Gastroesophageal sphincter (tissue), 3 donors: ENCODE results near the gene LCTL.

ENCODE experiments used
- POLR2A ChIP-seq, 2 donors: fragments of 450-650 bp; IDR thresholded peaks; one replicate each; pipeline ENCODE4 v1.6.1; 2017; ENCODE audit warnings: antibody characterized with exemption in 2 of 2, mild to moderate bottlenecking in 2 of 2, moderate library complexity in 1 of 2
- TF ChIP-seq, protein P1 (sequence below), 4 experiments: fragments of 200-600 bp in 2 of 4; fragments of 450-650 bp in 2 of 4; sonication (generic) in 1 of 4; IDR thresholded peaks; one replicate each; pipeline ENCODE4 v1.5.1; 2017 to 2019; ENCODE audit warnings: antibody characterized with exemption in 4 of 4, mild to moderate bottlenecking in 2 of 4, moderate library complexity in 2 of 4

DNA sequence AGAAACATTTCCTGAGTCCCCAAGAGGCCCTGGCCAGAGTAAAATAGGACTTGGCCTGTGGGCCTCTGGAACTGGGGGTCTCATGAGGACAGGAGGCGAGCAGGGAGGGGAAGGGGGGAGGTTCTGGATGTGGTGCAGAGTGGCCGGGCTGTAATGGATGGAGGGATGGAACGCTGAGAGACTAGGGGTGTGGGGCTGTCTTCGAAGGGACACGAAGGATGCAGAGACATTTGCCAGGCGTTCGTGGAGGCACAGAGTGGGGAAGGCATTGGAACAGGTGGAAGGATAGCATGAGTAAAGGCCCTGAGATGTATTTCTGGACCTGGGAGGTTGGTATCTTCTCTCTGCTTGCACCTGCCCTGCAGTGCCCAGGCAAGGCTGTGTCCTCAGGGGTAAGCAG, 2.1 kb upstream of the LCTL start:
- TF ChIP-seq, protein P1, sequence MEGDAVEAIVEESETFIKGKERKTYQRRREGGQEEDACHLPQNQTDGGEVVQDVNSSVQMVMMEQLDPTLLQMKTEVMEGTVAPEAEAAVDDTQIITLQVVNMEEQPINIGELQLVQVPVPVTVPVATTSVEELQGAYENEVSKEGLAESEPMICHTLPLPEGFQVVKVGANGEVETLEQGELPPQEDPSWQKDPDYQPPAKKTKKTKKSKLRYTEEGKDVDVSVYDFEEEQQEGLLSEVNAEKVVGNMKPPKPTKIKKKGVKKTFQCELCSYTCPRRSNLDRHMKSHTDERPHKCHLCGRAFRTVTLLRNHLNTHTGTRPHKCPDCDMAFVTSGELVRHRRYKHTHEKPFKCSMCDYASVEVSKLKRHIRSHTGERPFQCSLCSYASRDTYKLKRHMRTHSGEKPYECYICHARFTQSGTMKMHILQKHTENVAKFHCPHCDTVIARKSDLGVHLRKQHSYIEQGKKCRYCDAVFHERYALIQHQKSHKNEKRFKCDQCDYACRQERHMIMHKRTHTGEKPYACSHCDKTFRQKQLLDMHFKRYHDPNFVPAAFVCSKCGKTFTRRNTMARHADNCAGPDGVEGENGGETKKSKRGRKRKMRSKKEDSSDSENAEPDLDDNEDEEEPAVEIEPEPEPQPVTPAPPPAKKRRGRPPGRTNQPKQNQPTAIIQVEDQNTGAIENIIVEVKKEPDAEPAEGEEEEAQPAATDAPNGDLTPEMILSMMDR (IDR thresholded peaks at IDR 0.05) = no peak
- no peak for TF ChIP-seq POLR2A (IDR thresholded peaks at IDR 0.05)
